ENCODE results near the gene CYP27C1.

GRCh38 chr2:127173057-127173456 is 47.0 kb downstream of the CYP27C1 start:
- TF ChIP-seq ZNF143 (CRISPR knock-in tag; IDR thresholded peaks at IDR 0.05) = no peak
- no peak for TF ChIP-seq POLR2AphosphoS2 (IDR thresholded peaks at IDR 0.05; ENCODE audit: low read length)
- no peak for TF ChIP-seq CEBPB (tag; IDR thresholded peaks at IDR 0.05)
- no peak for TF ChIP-seq ZFX (CRISPR knock-in tag; IDR thresholded peaks at IDR 0.05)
- TF ChIP-seq, protein P1, sequence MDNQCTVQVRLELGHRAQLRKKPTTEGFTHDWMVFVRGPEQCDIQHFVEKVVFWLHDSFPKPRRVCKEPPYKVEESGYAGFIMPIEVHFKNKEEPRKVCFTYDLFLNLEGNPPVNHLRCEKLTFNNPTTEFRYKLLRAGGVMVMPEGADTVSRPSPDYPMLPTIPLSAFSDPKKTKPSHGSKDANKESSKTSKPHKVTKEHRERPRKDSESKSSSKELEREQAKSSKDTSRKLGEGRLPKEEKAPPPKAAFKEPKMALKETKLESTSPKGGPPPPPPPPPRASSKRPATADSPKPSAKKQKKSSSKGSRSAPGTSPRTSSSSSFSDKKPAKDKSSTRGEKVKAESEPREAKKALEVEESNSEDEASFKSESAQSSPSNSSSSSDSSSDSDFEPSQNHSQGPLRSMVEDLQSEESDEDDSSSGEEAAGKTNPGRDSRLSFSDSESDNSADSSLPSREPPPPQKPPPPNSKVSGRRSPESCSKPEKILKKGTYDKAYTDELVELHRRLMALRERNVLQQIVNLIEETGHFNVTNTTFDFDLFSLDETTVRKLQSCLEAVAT (IDR thresholded peaks at IDR 0.05) = no peak
- no peak for TF ChIP-seq CTCF (IDR thresholded peaks at IDR 0.05 in 2 of 3, conservative IDR thresholded peaks at IDR 0.05 in 1 of 3; ENCODE audit: insufficient read depth in 2 of 3, low read depth in 1 of 3, low read length in 3 of 3)
- no peak for TF ChIP-seq ZC3H11A (IDR thresholded peaks at IDR 0.05; ENCODE audit: low read depth, low read length)
- TF ChIP-seq JUND (IDR thresholded peaks at IDR 0.05; ENCODE audit: borderline replicate concordance, low read depth, low read length) = no peak
- TF ChIP-seq JUND (tag; IDR thresholded peaks at IDR 0.05; ENCODE audit: borderline replicate concordance, low read depth, low read length) = no peak
- TF ChIP-seq THRB (CRISPR knock-in tag; conservative IDR thresholded peaks at IDR 0.05) = no peak
- TF ChIP-seq EP400 (IDR thresholded peaks at IDR 0.05) = no peak
